ENCODE data around the gene RGS17.
"Not testable (repeated sequence)": the region's sequence is repeated elsewhere in the genome, so short reads cannot be mapped to it uniquely, and the experiment has no call there.

RGS17 gene, protein sequence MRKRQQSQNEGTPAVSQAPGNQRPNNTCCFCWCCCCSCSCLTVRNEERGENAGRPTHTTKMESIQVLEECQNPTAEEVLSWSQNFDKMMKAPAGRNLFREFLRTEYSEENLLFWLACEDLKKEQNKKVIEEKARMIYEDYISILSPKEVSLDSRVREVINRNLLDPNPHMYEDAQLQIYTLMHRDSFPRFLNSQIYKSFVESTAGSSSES

DNA sequence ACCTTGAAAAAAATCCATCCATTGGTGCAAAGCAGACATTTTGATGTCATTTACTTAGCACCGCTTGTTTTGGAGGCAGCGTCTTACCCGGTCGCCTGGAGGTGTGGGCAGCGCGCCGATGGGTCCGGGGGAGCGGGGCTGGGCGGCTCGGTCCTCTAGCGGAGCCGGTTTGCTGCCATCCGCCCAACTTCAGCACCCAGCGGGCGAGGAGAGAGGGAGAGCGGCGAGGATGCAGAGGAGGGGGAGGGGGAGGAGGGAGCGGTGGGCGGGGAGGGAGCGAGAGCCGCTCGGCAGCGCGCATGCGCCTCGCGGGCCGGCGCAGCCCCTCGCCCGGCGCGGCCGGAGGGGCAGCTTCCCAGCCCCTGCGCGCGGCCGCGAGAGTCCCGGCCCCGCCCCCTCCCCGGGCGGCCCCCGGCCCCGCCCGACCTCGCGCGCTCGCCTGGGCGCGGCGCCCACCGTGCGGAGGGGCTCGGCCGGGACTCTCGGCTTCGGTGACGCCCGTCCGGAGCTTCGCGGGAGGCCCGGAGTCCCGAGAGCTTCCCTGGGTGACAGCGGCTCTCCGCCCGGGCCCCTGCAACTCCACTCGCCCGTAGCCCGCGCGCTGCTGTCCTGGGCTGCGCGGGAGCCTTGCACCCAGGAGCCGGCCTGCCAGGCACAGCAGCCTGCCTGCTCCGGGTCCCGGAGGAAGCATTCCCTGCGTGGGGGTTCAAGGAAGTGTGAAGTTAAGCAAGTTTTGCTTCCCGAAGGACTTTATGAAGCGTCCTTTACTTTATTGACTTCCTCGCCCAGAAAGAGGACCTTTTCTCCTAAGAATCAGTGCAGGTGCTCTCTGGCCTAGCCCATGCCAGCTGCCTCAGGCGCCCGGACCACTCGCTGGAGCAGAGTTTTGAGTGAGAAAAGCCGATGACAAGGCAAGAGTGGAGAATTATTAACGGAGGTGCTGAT, at the start of gene RGS17:
Gene RGS17 (minus strand): TSS at position 246 of the 945 bp plus-strand sequence. CDS start 87,264 bp downstream, outside the sequence.
- peak; percentile 76 for DNase-seq
- in situ Hi-C loops (cut with HindIII; ENCODE audit: low pct_ligation_motif_present, low pct_unique_long_range_greater_than_20kb, low sequenced_read_pairs) = no loop called here

DNA sequence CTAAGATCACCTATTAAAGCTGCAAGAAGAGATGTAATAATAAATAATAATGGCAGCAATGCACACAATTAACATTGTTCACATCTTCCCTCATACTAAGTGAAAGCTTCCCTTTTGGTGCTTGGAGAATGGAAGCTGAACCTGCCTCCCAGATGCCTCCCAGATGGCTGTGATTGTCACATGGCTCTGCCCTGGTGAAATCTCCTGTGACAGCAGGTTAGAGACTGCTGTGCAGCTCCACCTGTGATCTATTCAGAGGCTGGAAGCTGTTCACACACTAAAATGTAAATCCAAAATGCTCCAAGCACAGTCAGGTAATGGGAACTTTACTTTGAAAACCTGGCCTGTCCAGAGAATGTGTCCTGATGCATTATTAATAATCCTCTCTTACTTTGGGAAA, 41.7 kb upstream of the RGS17 start:
- in situ Hi-C loops (cut with HindIII; ENCODE audit: low pct_ligation_motif_present, low pct_unique_long_range_greater_than_20kb, low sequenced_read_pairs) = no loop called here
- no peak for DNase-seq

DNA sequence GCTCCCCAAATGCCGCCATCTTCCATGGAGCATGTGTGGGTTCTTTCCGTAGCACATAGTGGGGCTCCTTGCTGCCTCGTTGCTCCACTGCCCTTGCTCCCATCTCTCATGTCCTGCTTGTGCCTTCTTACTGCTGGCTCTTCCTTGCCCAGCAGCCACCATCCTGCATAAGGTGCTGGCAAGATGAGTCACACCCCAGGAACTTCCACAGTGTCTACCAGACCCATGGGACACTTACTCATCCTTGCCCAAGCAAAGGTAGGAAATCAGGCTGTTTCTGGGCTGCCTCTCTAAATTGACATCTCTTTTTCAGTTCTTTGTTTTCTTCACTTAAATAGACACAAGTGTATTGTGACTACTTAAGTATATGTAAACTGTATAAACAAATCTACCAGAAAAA, 39.4 kb upstream of the RGS17 start:
- in situ Hi-C loops (cut with HindIII; ENCODE audit: low pct_ligation_motif_present, low pct_unique_long_range_greater_than_20kb, low sequenced_read_pairs) = no loop called here
- DNase-seq = peak; percentile 72

DNA sequence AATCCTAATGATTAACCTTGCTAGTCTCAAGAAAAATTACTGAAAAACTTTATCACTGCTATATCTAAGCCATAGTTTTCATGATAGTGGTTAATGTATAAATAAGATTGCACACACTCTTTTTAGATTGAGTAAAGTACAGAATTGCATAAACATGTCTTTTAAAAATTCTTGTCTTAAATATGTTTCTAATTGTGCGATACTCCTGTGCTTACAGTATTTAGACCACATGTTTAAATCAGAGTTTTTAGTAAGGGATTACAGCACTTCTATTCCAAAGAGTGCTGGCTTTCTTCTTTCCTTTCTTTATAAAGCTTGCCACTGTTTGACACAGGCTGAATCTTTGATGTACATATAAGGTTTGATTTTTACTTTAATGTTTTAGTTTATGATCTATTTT, 36.8 kb upstream of the RGS17 start:
- in situ Hi-C loops (cut with HindIII; ENCODE audit: low pct_ligation_motif_present, low pct_unique_long_range_greater_than_20kb, low sequenced_read_pairs) = no loop called here
- no peak for DNase-seq

DNA sequence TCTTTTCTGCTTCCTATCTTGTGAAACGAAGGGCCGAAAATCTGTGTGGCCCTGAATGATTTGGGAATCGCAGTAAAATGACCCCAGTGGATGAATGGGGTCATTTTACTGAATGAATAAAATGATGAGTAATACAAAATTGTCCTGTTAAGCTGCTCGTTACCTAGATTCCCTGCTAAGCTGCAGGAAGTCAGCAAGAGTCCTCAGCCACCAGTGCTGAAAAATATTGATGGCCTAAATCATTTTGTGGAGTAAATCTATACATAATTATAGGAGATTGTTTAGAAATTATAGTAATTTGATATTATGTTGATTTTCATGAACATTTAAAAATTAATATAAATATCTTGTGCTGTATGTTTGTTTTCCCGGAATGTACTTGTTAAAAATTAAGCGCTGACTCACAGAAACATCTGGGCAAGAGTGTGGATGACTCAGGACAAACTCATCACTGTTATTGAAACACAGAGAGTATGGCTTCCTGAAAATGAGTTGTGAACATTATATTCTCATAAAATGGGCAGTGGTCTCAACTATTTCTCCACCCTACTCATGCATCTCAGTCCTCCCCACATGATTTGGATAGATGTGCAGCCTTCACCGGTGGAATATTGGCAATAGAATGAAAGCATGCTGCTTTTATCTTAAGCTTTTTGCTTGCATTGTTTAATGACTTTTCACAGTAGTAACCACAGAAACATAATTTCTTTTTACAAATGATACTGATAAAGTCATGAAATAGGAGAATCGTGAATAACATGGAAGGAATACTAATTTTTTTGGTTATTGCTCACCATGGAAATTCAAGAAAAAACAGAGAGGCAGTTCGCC, 36.2 kb upstream of the RGS17 start:
- in situ Hi-C loops (cut with HindIII; ENCODE audit: low pct_ligation_motif_present, low pct_unique_long_range_greater_than_20kb, low sequenced_read_pairs) = no loop called here
- DNase-seq = peak; percentile 81

DNA sequence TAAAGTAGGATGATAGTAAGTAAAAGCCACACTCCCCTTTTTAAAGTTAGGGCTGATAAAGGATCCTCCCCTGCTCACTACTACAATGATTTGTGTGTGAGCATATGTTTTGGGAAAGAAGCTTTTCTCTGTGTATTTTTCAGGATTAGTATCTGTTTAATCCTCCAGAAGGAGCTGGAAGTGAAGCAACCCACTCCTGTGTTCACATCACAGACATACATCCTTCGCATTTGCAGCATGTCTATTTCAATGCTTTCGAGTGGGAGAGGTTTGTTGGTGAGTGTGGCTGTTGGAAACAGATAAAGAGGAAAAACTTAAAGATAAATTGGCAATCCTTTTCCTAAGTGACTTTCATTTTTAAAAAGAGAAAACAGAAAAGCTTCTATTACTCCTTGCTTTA, 31.6 kb upstream of the RGS17 start:
- in situ Hi-C loops (cut with HindIII; ENCODE audit: low pct_ligation_motif_present, low pct_unique_long_range_greater_than_20kb, low sequenced_read_pairs) = no loop called here
- DNase-seq = no peak

DNA sequence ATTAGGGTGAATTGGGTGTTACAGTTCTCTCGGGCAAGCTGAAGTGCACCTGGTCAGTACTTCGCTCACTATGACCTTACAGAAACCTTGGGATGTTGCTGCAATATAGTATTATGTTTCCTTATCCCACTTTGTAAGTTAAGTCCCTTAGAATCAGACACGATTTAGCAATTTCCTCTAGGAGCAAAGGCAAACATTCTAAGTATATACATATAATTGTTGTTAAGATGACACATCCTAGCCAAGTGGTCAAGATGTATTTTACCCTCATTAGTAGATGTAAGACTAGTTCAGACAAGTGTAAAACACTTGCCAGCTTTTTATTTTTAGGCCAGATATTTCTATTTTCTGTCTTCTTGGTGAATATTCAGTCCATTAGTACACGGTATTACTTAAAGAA, 31.1 kb upstream of the RGS17 start:
- in situ Hi-C loops (cut with HindIII; ENCODE audit: low pct_ligation_motif_present, low pct_unique_long_range_greater_than_20kb, low sequenced_read_pairs) = no loop called here
- DNase-seq = no peak

DNA sequence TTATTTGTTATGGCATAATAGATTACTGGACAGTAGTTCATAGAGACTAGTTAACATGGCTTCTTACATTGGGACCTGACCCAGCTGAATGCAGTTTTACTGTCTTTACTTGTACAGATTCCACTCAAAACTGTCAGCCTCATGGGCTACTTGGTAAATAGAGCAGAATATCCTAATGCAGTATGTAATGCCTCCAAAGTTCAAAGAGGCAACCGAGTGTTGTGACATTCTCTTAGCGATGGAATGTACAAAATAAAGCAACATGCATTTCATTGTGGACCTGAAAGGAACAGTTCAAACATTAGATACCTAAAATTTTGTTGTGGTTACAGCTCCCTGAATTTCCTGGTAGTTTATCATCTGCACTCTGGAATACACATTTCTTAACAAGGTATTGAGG, 29.1 kb upstream of the RGS17 start:
- in situ Hi-C loops (cut with HindIII; ENCODE audit: low pct_ligation_motif_present, low pct_unique_long_range_greater_than_20kb, low sequenced_read_pairs) = no loop called here
- no peak for DNase-seq

DNA sequence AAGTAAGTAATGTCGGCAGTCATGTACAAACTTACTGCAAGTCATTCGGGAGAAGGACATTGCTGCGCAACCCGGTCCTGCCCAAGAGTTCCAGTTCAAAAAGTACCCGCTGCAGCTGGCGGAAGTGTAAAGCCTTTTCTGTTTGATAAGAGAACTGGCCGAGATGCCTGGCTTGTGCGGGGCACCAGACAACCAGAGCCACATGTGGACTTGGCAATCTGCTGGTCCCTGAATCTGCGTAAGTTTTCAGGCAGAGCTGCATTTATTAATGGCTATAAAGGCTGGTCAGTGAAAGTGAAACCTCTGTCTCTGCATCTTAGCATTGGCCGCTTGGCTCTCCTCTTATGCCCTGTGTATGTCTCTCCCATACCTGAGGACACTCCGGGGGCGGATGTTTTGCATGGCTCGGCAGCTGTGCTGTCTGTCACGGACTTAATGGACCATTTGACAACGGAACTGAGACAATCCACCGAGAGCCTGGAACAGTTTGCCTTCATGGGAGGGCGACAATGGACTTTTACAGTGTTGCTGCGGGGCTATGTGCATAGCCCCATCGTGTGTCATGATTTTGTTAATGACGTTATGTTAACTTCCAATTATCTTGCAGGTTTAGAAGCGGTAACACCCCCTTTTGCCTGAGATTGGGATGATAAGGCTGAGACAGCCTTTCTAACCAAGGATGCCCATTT, 19.8 kb upstream of the RGS17 start:
- peak; percentile 13 for DNase-seq

DNA sequence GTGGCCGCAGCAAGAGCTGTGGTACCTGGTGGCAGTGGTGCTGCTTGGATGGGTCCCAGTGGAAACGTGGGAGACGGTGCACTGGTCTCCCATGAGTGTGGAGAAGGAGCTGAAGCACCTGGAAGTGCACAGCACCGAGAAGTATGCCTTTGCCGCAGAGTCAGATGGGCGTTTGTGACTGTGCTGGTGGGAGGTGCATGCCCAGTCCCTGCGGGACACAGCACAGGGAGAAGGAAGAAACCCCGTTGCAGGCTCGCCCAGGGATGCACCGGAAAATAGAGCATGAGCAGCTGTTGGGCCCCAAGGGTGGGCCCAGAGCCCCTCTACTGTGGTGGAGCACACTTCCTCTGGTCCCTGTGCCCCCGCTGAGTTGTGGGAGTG, 19.3 kb upstream of the RGS17 start:
- in situ Hi-C loops (cut with HindIII; ENCODE audit: low pct_ligation_motif_present, low pct_unique_long_range_greater_than_20kb, low sequenced_read_pairs) = no loop called here
- no peak for DNase-seq

More for the DNA sequence above, 19.8 kb upstream of the RGS17 start:
- in situ Hi-C loops (cut with HindIII; ENCODE audit: low pct_ligation_motif_present, low pct_unique_long_range_greater_than_20kb, low sequenced_read_pairs) = no loop called here

DNA sequence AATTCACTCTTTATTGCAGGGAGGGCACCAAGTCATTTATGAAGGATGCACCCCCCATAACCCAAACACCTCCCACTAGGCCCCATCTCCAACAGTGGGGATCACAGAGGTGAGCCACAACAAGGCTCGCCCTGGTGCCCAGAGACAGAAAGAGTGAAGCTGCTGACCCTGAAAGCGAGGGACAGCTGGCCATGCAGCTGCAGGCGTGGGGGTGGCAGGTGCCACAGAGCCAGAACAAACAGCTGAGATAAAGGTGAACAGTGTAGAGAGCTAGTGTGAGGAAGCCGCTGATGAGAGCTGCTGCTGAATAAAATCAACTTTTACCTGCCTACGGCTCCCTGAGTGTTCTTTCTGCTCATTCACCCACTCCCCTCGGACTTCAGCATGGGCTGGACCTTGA, 18.8 kb upstream of the RGS17 start:
- in situ Hi-C loops (cut with HindIII; ENCODE audit: low pct_ligation_motif_present, low pct_unique_long_range_greater_than_20kb, low sequenced_read_pairs) = no loop called here

DNA sequence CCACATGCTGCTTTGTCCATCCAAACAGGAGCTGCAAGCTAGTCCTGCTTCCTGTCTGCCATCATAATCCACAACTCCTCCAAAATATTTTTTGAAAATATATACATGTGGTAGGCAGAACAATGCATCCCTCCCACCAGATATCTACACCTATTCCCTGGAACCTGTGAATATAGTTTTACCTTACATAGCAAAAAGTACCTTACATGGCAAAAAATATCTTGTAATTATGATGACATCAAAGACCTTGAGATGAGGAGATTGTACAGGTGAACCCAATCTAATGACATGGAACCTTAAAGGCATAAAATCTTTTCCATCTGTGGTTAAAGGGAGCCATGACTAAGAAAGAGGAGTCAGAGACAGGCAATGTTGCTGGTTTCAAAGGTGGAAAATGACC, 15.3 kb upstream of the RGS17 start:
- in situ Hi-C loops (cut with HindIII; ENCODE audit: low pct_ligation_motif_present, low pct_unique_long_range_greater_than_20kb, low sequenced_read_pairs) = no loop called here
- no peak for DNase-seq

More for the DNA sequence above, 18.8 kb upstream of the RGS17 start:
- no peak for DNase-seq

DNA sequence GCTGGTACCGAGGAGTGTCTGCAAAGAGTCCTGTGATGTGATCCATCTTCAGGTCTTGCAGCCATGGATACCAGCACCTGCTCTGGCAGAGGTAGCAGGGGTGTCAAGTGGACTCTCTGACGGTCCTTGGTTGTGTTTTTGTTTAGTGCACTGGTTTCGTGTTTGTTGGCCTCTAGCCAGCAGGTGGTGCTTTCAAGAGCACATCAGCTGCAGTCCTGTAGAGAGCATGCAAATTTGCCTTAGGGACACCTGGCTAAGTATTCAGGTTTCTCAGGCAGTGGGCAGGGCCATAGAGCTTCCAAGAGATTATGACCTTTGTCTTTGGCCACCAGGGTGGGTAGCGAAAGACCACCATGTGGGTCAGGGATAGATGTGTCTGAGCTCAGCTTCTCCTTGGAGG, 14.5 kb upstream of the RGS17 start:
- no peak for DNase-seq
- in situ Hi-C loops (cut with HindIII; ENCODE audit: low pct_ligation_motif_present, low pct_unique_long_range_greater_than_20kb, low sequenced_read_pairs) = no loop called here

DNA sequence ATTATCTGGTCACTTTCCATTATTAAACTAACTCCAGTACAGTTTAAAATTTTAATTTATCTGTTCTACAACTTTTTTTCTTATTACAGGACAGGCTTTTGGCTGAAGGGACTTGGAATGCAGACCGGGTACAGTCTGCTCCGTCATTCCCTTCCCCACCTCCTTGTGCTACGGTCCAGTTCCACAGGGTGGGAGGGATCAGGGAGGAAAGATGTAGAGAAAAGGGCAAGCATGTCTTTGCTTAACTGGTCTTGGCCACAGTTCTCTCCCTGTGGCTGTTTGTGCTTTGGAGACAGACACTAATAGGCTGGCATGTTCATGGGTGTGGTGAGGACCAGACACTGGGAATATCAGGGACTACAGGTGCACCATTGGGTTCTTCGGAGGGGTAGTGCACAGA, 12.1 kb upstream of the RGS17 start:
- in situ Hi-C loops (cut with HindIII; ENCODE audit: low pct_ligation_motif_present, low pct_unique_long_range_greater_than_20kb, low sequenced_read_pairs) = no loop called here
- DNase-seq = no peak

DNA sequence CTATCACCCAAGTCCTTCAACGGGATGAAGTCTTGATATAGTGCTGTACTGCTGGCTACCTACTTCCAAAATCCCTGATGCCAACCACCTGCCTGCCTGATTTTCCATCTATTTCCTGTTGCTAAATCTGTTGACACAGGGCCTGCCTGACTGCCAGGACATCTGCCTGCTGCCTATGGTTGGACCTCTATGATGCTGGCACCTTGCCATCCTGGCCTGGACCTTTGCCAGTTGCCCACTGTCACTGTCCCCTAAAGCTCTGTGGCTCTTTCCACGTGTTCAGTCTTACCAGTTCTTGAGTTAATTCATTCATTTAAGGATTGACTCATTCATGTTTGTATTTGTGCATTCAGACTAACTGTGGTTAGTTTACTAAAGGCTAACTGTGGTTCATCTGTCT, 9.2 kb upstream of the RGS17 start:
- in situ Hi-C loops (cut with HindIII; ENCODE audit: low pct_ligation_motif_present, low pct_unique_long_range_greater_than_20kb, low sequenced_read_pairs) = no loop called here
- DNase-seq = no peak

DNA sequence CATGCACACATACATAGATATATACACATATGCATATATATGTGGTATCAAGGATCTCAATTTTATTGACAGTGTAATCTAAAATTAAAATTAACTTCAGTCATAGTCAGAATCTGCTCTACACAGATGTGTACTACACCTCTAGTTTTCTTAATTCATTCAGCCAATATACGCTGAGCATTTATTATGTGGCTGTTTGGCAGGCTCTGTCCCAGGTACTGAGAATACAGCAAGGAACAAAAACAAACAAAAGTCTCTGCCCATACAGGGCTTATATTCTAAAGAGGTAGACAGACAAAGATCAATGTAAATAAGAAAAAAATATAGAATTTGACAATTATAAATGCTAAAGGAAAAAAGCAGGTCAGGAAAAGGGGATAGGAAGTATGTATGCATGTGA, 7.8 kb upstream of the RGS17 start:
- in situ Hi-C loops (cut with HindIII; ENCODE audit: low pct_ligation_motif_present, low pct_unique_long_range_greater_than_20kb, low sequenced_read_pairs) = no loop called here
- no peak for DNase-seq

DNA sequence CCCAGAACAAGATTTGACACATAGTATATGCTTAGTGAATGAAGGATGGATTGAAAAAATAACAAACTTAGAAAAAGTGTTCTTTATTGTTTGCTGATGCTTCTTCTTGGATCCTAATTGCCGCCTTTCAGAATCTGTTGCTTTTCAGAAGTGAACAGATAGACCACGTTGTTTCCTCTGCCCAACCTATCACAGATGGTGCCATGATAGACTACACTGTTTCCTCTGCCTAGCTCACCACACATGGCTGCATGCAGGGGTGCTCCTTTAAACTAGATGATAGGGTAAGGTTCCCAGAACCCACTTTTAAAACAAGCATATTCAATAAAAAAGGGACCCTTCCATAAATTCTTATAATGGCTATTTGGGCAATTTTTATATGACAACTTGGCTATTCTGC, 4.6 kb upstream of the RGS17 start:
- in situ Hi-C loops (cut with HindIII; ENCODE audit: low pct_ligation_motif_present, low pct_unique_long_range_greater_than_20kb, low sequenced_read_pairs) = no loop called here
- no peak for DNase-seq

DNA sequence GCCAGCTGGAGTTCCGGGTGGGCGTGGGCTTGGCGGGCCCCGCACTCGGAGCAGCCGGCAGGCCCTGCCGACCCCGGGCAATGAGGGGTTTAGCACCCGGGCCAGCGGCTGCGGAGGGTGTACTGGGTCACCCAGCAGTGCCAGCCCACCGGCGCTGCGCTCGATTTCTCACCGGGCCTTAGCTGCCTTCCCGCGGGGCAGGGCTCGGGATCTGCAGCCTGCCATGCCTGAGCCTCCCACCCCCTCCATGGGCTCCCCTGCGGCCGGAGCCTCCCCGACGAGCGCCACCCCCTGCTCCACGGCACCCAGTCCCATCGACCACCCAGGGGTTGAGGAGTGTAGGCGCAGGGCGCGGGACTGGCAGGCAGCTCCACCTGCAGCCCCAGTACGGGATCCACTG, 2.6 kb upstream of the RGS17 start:
- DNase-seq; in situ Hi-C loops (cut with HindIII; ENCODE audit: low pct_ligation_motif_present, low pct_unique_long_range_greater_than_20kb, low sequenced_read_pairs): not testable (repeated sequence)

Measured in ACHN (cell line).